GM23338 (cell line): ENCODE measurements around the gene HSPA14. TPM values are rescaled to one million over a fixed set of nuclear protein-coding genes. Genes with fewer than 3 reads are reported as not detected.
A peak's percentile ranks its signal among the peaks of the same experiment; 100 is the strongest.

Experiments used
- ATAC-seq: fragments of 200-7000 bp; cut with Tn5 transposase; 3 replicates; pipeline ENCODE4 v1.9.1; 2020
- DNase-seq: peaks from one replicate; pipeline ENCODE4 v3.0.0-alpha.2; 2015; ENCODE audit warnings: low spot score
- H2AFZ ChIP-seq: fragments of 200-600 bp; sonication (generic); 2 replicates; pipeline ENCODE4 v1.8.0; 2016; ENCODE audit warnings: antibody characterized with exemption, mild to moderate bottlenecking, moderate library complexity
- H3F3A ChIP-seq: fragments of 200-600 bp; sonication (generic); replicated peaks from 2 replicates; pipeline ENCODE4 v1.8.0; 2017; ENCODE audit warnings: antibody characterized with exemption, mixed run types, low read depth
- H3K27ac ChIP-seq: fragments of 200-600 bp; sonication (generic); 2 replicates; pipeline ENCODE4 v1.6.1; 2016; ENCODE audit warnings: low read depth
- H3K27me3 ChIP-seq: fragments of 200-600 bp; sonication (generic); 2 replicates; pipeline ENCODE4 v1.8.0; 2016; ENCODE audit warnings: mild to moderate bottlenecking, mixed run types, moderate library complexity; ENCODE audit not compliant: insufficient read depth
- H3K36me3 ChIP-seq: fragments of 200-600 bp; sonication (generic); 2 replicates; pipeline ENCODE4 v1.8.0; 2016; ENCODE audit warnings: mild to moderate bottlenecking; ENCODE audit not compliant: insufficient read depth
- H3K4me1 ChIP-seq: fragments of 200-600 bp; sonication (generic); 2 replicates; pipeline ENCODE4 v1.8.0; 2016; ENCODE audit warnings: mild to moderate bottlenecking, moderate library complexity; ENCODE audit not compliant: insufficient read depth
- H3K4me2 ChIP-seq: fragments of 200-600 bp; sonication (generic); 2 replicates; pipeline ENCODE4 v1.7.1; 2017; ENCODE audit warnings: mixed run types
- H3K4me3 ChIP-seq: fragments of 200-600 bp; sonication (generic); 2 replicates; pipeline ENCODE4 v1.6.1; 2016; ENCODE audit warnings: mixed run types
- H3K79me2 ChIP-seq: fragments of 200-600 bp; sonication (generic); replicated peaks from 2 replicates; pipeline ENCODE4 v1.8.0; 2017; ENCODE audit warnings: mild to moderate bottlenecking; ENCODE audit not compliant: insufficient read depth
- H3K9me2 ChIP-seq: fragments of 200-600 bp; sonication (generic); 2 replicates; pipeline ENCODE4 v1.8.0; 2017; ENCODE audit not compliant: insufficient read depth
- H4K20me1 ChIP-seq: fragments of 200-600 bp; sonication (generic); replicated peaks from 2 replicates; pipeline ENCODE4 v1.8.0; 2017; ENCODE audit warnings: mild to moderate bottlenecking; ENCODE audit not compliant: insufficient read depth
- H3K27ac Mint-ChIP-seq: 2 replicates; pipeline ENCODE4 v1.8.0; 2020; ENCODE audit warnings: inconsistent platforms, mild to moderate bottlenecking, moderate library complexity, mixed read lengths
- H3K27me3 Mint-ChIP-seq: 3 replicates; pipeline ENCODE4 v1.8.0; 2022; ENCODE audit warnings: low read depth, mild to moderate bottlenecking, moderate library complexity, mixed read lengths, inconsistent platforms; ENCODE audit not compliant: insufficient read depth, poor library complexity
- H3K36me3 Mint-ChIP-seq: 3 replicates; pipeline ENCODE4 v1.8.0; 2021; ENCODE audit warnings: low read depth, mild to moderate bottlenecking, inconsistent platforms, moderate library complexity, mixed read lengths
- H3K4me1 Mint-ChIP-seq: 3 replicates; pipeline ENCODE4 v1.8.0; 2020; ENCODE audit warnings: mild to moderate bottlenecking, inconsistent platforms, mixed read lengths
- H3K4me3 Mint-ChIP-seq: 3 replicates; pipeline ENCODE4 v1.8.0; 2021; ENCODE audit warnings: moderate library complexity, mild to moderate bottlenecking, inconsistent platforms, mixed read lengths
- H3K9me3 Mint-ChIP-seq: 3 replicates; pipeline ENCODE4 v1.8.0; 2020; ENCODE audit warnings: moderate library complexity, mild to moderate bottlenecking, inconsistent platforms, mixed read lengths
- CREB1 ChIP-seq: fragments of 250-450 bp; sonication (Bioruptor Pico); IDR thresholded peaks from 2 replicates; pipeline ENCODE4 v1.5.0; 2020; ENCODE audit warnings: low read depth, mild to moderate bottlenecking, moderate library complexity
- CTCF ChIP-seq, 2 experiments: fragments of 200-600 bp in 1 of 2; sonication (generic) in 1 of 2; conservative IDR thresholded peaks; 2 replicates each; pipeline versions ENCODE4 v1.5.1 to v1.6.1; 2016 to 2017; ENCODE audit warnings: antibody characterized with exemption in 2 of 2, low read depth in 2 of 2, mild to moderate bottlenecking in 2 of 2, moderate library complexity in 1 of 2
- ETS1 ChIP-seq: IDR thresholded peaks from 2 replicates; pipeline ENCODE4 v1.6.1; 2016; ENCODE audit warnings: antibody characterized with exemption
- EZH2 ChIP-seq: fragments of 200-600 bp; sonication (generic); IDR thresholded peaks from one replicate; pipeline ENCODE4 v1.8.0; 2017; ENCODE audit warnings: antibody characterized with exemption, mild to moderate bottlenecking, low read depth; ENCODE audit not compliant: unreplicated experiment
- EZH2phosphoT487 ChIP-seq: fragments of 200-600 bp; sonication (generic); IDR thresholded peaks from one replicate; pipeline ENCODE4 v1.8.1; 2018; ENCODE audit warnings: antibody characterized with exemption; ENCODE audit not compliant: unreplicated experiment
- JUNB ChIP-seq: IDR thresholded peaks from one replicate; pipeline ENCODE4 v1.6.1; 2016; ENCODE audit warnings: antibody characterized with exemption; ENCODE audit not compliant: unreplicated experiment
- NANOG ChIP-seq: IDR thresholded peaks from 2 replicates; pipeline ENCODE4 v1.6.1; 2016; ENCODE audit warnings: antibody characterized with exemption, borderline replicate concordance
- POLR2AphosphoS5 ChIP-seq: IDR thresholded peaks from 2 replicates; pipeline ENCODE4 v1.6.1; 2016; ENCODE audit warnings: antibody characterized with exemption, low read depth
- REST ChIP-seq: IDR thresholded peaks from one replicate; pipeline ENCODE4 v1.6.1; 2018; ENCODE audit warnings: antibody characterized with exemption; ENCODE audit not compliant: unreplicated experiment
- STAT1 ChIP-seq: IDR thresholded peaks from one replicate; pipeline ENCODE4 v1.6.1; 2016; ENCODE audit warnings: antibody characterized with exemption; ENCODE audit not compliant: unreplicated experiment
- ZNF114 ChIP-seq: fragments of 250-450 bp; sonication (Bioruptor Pico); IDR thresholded peaks from 2 replicates; pipeline ENCODE4 v1.5.0; 2020; ENCODE audit warnings: mild to moderate bottlenecking, moderate library complexity
- ZNF331 ChIP-seq: fragments of 250-450 bp; sonication (Bioruptor Pico); IDR thresholded peaks from 2 replicates; pipeline ENCODE4 v1.5.0; 2020; ENCODE audit warnings: low read depth, mild to moderate bottlenecking, moderate library complexity
- ZNF462 ChIP-seq: fragments of 250-450 bp; sonication (Bioruptor Pico); IDR thresholded peaks from 2 replicates; pipeline ENCODE4 v1.5.0; 2020; ENCODE audit warnings: mild to moderate bottlenecking, moderate library complexity
- polyA plus RNA-seq: library from polyadenylated mRNA; unstranded; fragments of >200 nt; fragmentation: Nextera tagmentation; extraction: Ambion mirVana; gene quantifications from 2 replicates; pipeline ENCODE4 v1.2.1, GENCODE V29; 2016
- total RNA-seq: library from RNA; depleted of rRNA; stranded (reverse); fragments of >200 nt; shearing (Covaris generic); gene quantifications from 2 replicates; pipeline ENCODE4 v1.2.3, GENCODE V29; 2014

Gene HSPA14
- total and polyA plus RNA-seq, 2 experiments from 2014 or later, result 32.4 to 46.5 TPM

- Mint-ChIP-seq H3K27me3 (no peaks in the 10 kb centered on the region), H3K36me3 (no peaks in the 10 kb centered on the region), H3K27ac (peak overlapping the region; percentile 7; the same call in 1 of the 2 replicates), H3K4me3 (no peak overlapping the region), H3K4me1 (peaks cover 18% of the 10 kb centered on the region), H3K9me3 (no peaks in the 10 kb centered on the region; the same call in 2 of the 3 replicates)
- no peaks in the 10 kb centered on the region for H3K36me3 ChIP-seq
- no peaks in the 10 kb centered on the region for H4K20me1 ChIP-seq
- no peaks in the 10 kb centered on the region for H3K9me2 ChIP-seq
- no peaks in the 10 kb centered on the region for H3K79me2 ChIP-seq
- peaks cover 13% of the 10 kb centered on the region; the same call in 1 of the 2 replicates for H3K4me1 ChIP-seq
- H3K27me3 ChIP-seq, result no peaks in the 10 kb centered on the region
- no peak overlapping the region; the same call in 1 of the 2 replicates for H2AFZ ChIP-seq
- TF ChIP-seq NANOG (no peak), REST (no peak), POLR2AphosphoS5 (no peak), ETS1 (no peak), EZH2 (no peak), CREB1 (CRISPR knock-in tag) (no peak), EZH2phosphoT487 (no peak), STAT1 (no peak), CTCF (conservative IDR thresholded peaks at IDR 0.05; ENCODE audit: low read depth in 2 of 2) (no peak), ZNF331 (CRISPR knock-in tag) (no peak), JUNB (no peak), ZNF114 (CRISPR knock-in tag) (no peak), ZNF462 (no peak)
- ATAC-seq, result peak; percentile 48; the same call in 2 of the 3 replicates
- no peaks in the 10 kb centered on the region for H3F3A ChIP-seq
- peak; percentile 24 for DNase-seq
- no peak overlapping the region for H3K4me2 ChIP-seq
- H3K4me3 ChIP-seq, result no peak overlapping the region
- no peak overlapping the region for H3K27ac ChIP-seq
These were observed 17.3 kb upstream of the HSPA14 start for GRCh38 chr10:14820775-14821154.
